Bronchial epithelial cell (primary cell): ENCODE results near the gene TNRC6C. TPM values are rescaled to one million over a fixed set of nuclear protein-coding genes. Genes with fewer than 3 reads are reported as not detected.

ENCODE experiments used
- DNase-seq: peaks from one replicate; pipeline ENCODE4 v3.0.0-alpha.2; 2010; ENCODE audit warnings: low read depth
- FAIRE-seq: peaks from 2 replicates; lab custom pipeline; 2011; peaks lifted over from hg19 to GRCh38; lab: Jason Lieb, UNC
- H3K27me3 ChIP-seq: 2 replicates; pipeline ENCODE4 v1.5.1; 2011; ENCODE audit warnings: low read length; ENCODE audit not compliant: control insufficient read depth, insufficient read depth
- H3K36me3 ChIP-seq: 2 replicates; pipeline ENCODE4 v1.5.1; 2011; ENCODE audit warnings: low read length; ENCODE audit not compliant: control insufficient read depth, insufficient read depth
- H3K4me3 ChIP-seq: 2 replicates; pipeline ENCODE4 v1.5.1; 2011; ENCODE audit warnings: mild to moderate bottlenecking, low read depth, low read length, control low read depth
- total RNA-seq: library from RNA; depleted of rRNA; stranded (reverse); fragments of >200 nt; gene quantifications from 2 replicates; pipeline ENCODE4 v1.2.1, GENCODE V29; 2014
- TF ChIP-seq, protein P1 (sequence below): IDR thresholded peaks from 2 replicates; pipeline ENCODE4 v1.5.1; 2011; ENCODE audit warnings: mild to moderate bottlenecking, moderate library complexity, low read length, control low read depth, inconsistent platforms; ENCODE audit not compliant: insufficient read depth, severe bottlenecking

TNRC6C gene
- total RNA-seq, 1 donor from 2014 or later, result 0.79 TPM

DNA sequence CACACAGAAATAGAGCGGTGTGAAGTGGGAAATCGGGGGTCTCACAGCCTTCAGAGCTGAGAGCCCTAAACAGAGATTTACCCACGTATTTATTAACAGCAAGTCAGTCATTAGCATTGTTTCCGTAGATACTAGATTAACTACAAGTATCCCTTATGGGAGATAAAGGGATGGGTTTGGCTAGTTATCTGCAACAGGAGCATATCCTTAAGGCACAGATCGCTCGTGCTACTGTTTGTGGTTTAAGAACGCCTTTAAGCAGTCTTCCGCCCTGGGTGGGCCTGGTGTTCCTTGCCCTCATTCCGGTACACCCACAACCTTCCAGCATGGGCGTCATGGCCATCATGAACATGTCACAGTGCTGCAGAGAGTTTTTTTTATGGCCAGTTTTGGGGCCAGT is 143.0 kb downstream of the TNRC6C start:
- Histone ChIP-seq H3K27me3 (no peaks in the 10 kb centered on the region), H3K4me3 (no peak overlapping the region), H3K36me3 (peaks cover 1% of the 10 kb centered on the region)
- TF ChIP-seq, protein P1, sequence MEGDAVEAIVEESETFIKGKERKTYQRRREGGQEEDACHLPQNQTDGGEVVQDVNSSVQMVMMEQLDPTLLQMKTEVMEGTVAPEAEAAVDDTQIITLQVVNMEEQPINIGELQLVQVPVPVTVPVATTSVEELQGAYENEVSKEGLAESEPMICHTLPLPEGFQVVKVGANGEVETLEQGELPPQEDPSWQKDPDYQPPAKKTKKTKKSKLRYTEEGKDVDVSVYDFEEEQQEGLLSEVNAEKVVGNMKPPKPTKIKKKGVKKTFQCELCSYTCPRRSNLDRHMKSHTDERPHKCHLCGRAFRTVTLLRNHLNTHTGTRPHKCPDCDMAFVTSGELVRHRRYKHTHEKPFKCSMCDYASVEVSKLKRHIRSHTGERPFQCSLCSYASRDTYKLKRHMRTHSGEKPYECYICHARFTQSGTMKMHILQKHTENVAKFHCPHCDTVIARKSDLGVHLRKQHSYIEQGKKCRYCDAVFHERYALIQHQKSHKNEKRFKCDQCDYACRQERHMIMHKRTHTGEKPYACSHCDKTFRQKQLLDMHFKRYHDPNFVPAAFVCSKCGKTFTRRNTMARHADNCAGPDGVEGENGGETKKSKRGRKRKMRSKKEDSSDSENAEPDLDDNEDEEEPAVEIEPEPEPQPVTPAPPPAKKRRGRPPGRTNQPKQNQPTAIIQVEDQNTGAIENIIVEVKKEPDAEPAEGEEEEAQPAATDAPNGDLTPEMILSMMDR, result no peak
- no peak for DNase-seq
- FAIRE-seq, result peak; percentile 43

DNA sequence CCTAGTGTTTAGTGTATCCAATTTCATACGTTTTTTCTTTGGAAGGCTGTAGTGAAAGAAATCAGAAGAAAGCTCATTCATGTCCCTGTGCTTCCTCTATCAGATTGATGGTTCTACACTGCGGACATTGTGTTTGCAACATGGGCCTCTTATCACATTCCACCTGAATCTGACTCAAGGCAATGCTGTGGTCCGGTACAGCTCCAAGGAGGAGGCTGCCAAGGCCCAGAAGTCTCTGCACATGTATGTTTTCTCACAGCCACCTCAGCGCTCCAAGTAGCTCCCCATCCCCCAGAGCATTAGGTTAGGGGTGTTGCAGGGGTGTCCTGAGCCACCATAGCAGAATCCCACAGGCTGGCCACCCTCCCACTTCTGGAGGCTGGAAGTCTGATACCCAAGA is 144.8 kb downstream of the TNRC6C start:
- Histone ChIP-seq H3K27me3 (no peaks in the 10 kb centered on the region), H3K36me3 (peaks cover 1% of the 10 kb centered on the region), H3K4me3 (no peak overlapping the region)
- DNase-seq (no peak), FAIRE-seq (no peak)
- TF ChIP-seq, protein P1, result no peak

DNA sequence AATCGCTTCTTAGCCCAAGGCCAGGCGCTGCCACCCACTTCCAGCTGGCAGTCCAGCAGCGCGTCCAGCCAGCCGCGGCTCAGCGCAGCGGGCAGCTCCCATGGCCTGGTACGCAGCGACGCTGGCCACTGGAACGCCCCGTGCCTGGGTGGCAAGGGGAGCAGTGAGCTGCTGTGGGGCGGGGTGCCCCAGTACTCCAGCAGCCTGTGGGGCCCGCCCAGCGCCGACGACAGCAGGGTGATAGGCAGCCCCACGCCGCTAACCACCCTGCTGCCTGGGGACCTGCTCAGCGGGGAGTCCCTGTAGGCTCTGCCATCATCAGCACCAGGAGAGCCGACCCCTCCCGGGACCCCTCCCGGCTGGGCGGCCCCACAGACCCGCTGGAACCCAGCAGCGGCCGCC is 146.0 kb downstream of the TNRC6C start:
- DNase-seq (no peak), FAIRE-seq (no peak)
- Histone ChIP-seq H3K36me3 (no peaks in the 10 kb centered on the region), H3K27me3 (no peaks in the 10 kb centered on the region), H3K4me3 (no peak overlapping the region)
- TF ChIP-seq, protein P1, result no peak

DNA sequence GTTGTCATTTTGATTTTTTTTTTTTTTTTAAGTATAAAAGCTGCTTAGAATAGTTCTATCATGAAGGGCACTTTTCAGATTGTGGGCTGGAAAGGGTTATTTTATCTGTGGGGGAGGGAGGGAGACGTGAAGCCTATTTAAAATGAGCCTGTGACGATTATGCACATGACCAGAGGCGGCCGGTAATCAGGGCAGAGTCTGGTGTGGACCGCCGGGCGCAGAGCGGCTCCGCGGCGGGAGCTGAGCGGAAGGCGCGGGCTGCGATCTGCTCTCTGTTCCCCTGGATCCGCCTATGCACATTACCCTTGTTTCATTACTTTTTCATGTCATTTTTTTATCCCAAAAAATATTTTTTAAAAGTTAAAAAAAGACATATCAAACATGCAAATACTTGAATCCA is 146.6 kb downstream of the TNRC6C start:
- FAIRE-seq, result no peak

DNA sequence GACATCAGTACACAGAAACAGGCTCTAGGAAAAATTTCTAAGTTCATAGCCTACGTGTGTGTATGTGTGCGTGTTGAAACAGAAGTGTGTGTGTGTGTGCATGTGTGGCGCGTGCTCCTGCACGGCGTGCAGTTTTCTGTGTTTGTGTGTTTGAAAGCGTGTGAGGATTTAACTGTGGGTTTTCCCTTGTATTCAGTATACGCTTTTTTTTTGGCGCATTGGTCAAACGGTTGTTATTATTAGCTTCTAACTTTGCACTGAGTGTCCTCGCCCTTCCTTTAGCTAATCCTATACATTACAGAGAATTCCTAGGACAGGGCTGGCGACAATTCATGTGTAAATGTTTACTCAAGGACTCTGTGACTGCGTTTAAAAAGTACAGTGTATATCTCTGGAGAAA is 147.0 kb downstream of the TNRC6C start:
- Histone ChIP-seq H3K4me3 (no peak overlapping the region), H3K36me3 (no peaks in the 10 kb centered on the region), H3K27me3 (no peaks in the 10 kb centered on the region)
- TF ChIP-seq, protein P1, result no peak
- DNase-seq (no peak), FAIRE-seq (no peak)

More for the DNA sequence above, 146.6 kb downstream of the TNRC6C start:
- no peak for DNase-seq
- Histone ChIP-seq H3K27me3 (no peaks in the 10 kb centered on the region), H3K4me3 (no peak overlapping the region), H3K36me3 (no peaks in the 10 kb centered on the region)
- TF ChIP-seq, protein P1, result no peak

DNA sequence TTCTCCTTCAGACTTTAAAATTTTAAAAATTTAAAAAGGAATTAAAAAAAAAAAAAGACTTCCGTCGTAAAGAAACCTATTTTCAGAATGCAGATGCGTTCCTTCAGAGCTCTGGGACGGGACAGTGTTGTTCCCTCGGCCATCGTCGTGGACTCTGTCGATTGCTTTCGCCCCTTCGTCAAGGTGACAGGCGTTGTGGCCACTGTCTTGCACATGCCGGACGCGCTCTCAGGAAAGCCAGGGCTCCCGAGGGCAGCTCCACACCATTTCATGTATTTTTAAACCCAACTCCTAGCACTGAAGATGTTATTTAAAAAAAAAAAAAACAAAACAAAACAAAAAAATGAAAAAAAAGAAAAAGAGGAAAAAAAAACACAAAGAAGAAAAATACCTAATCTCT is 147.7 kb downstream of the TNRC6C start:
- Histone ChIP-seq H3K27me3 (no peaks in the 10 kb centered on the region), H3K4me3 (no peak overlapping the region), H3K36me3 (no peaks in the 10 kb centered on the region)
- no peak for DNase-seq
- TF ChIP-seq, protein P1, result no peak
- FAIRE-seq, result no peak
